ENCODE measurements around the gene NBAS.
A peak's percentile ranks its signal among the peaks of the same experiment; 100 is the strongest.

Gene NBAS

DNA sequence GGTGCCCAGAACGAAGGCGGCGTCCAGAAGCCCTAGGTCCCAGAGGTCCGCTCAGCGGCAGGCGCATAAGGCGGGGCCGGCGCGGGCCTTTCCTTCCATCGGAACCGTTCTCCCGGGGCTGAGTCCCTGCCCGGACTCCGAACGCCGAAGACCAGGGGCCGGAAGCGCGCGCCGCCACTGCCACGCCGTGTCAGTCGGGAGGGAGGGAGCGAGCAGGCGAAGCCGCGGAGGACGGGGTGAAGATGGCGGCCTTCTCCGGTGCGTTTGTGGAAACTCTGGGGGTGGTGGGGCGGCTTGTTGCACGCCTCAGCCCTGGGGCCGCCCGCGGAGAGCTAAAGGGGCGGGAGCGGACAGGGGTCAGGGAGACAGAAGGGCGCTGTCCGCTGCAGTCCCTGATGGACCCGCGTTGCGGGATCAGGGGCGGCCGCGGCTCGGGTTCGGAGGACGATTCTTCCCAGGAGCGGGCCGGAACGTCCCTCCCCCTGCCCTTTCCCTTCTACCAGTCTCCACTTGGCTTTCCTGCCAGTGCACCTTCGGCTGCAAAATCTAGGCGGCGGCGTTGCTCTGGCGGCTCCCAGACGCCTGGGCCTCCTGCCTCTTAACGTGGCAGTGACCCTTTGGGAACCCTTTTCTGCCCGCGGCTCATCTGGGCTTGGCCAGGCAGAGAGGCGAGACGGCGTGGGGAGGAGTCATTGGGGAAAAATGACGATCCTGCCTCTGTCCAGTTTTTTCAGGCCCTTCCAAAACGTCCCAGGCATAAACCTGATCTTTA, 30.7 kb upstream of the NBAS start, which contains the start of gene DDX1:
Gene DDX1, plus strand, starts transcription at position 177 of the 772 bp plus-strand sequence. Its CDS starts 66 bp downstream, at position 243.
- peak; percentile 81 to 83 (median 81) for DNase-seq (ENCODE audit: low read depth in 2 of 3, low spot score in 1 of 3)

GRCh38 chr2:15591373-15591691, 30.2 kb upstream of the NBAS start:
- no peak for DNase-seq (ENCODE audit: low read depth in 2 of 3, low spot score in 1 of 3)

- peak in 2 of 3 donors; percentile 14 to 32 for DNase-seq (ENCODE audit: low read depth in 2 of 3, low spot score in 1 of 3)
These were observed 27.3 kb upstream of the NBAS start for GRCh38 chr2:15588329-15588919.

GRCh38 chr2:15584767-15585469, 23.8 kb upstream of the NBAS start:
- DNase-seq (ENCODE audit: low read depth in 2 of 3, low spot score in 1 of 3) = no peak

- no peak for DNase-seq (ENCODE audit: low read depth in 2 of 3, low spot score in 1 of 3)
These were observed 23.2 kb upstream of the NBAS start for GRCh38 chr2:15584316-15584715.

- no peak for DNase-seq (ENCODE audit: low read depth in 2 of 3, low spot score in 1 of 3)
These were observed 22.7 kb upstream of the NBAS start for GRCh38 chr2:15583826-15584225.

- DNase-seq (ENCODE audit: low read depth in 2 of 3, low spot score in 1 of 3) = no peak
These were observed 21.7 kb upstream of the NBAS start for GRCh38 chr2:15582710-15583357.

- no peak for DNase-seq (ENCODE audit: low read depth in 2 of 3, low spot score in 1 of 3)
These were observed 19.3 kb upstream of the NBAS start for GRCh38 chr2:15580451-15580850.

- no peak for DNase-seq (ENCODE audit: low read depth in 2 of 3, low spot score in 1 of 3)
These were observed 18.5 kb upstream of the NBAS start for GRCh38 chr2:15579641-15580040.

DNA sequence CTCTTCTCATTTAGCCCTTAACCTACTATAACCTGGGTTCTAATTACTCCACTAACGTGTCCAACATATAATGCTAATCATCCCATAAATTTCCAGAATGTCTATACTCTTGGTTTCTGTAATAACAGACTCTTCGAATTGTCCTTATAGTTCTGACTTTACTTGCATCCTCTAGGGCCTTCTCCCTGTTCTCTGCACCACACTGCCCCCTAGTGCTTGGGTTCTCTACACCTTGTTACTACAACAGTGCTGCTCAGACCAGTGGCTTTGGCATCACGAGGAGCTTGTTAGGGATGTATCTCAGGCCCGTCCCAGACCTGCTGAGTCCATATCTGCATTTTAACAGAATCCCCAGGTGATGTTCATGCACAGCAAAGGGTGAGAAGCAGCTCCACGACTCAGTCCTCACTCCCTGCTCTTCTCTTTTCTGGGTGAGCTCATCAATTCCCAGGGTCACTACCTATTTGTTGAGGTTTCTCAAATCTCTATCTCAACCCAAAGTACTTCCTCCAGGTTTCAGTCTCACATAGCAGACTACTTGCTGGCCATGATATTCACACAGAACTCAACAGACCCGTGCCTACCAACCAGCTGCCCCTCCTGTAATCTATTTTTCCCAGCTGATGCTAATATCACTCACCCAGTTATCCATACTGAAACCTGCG, 16.1 kb upstream of the NBAS start:
- peak; percentile 77 to 98 (median 86) for DNase-seq (ENCODE audit: low read depth in 2 of 3, low spot score in 1 of 3)

DNA sequence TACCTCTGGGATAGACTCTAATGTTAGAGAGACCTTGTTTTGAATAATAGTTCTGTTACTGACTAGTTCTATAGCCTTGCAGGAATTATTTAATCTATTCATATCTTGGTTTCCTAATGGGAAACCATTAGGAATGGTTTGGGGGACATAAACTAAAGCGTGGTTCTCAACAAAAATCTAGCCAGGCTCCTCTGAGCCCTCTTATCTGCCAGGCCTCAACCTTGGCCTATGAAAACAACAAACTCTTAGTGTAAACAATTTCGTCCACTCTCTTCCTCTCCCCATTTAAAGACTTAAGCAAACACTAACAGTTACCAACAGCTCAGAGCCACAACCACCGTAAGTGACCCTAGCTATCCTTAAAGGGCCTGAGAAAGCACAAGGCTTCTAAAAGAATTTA, 10.6 kb upstream of the NBAS start:
- no peak for DNase-seq (ENCODE audit: low read depth in 2 of 3, low spot score in 1 of 3)

DNA sequence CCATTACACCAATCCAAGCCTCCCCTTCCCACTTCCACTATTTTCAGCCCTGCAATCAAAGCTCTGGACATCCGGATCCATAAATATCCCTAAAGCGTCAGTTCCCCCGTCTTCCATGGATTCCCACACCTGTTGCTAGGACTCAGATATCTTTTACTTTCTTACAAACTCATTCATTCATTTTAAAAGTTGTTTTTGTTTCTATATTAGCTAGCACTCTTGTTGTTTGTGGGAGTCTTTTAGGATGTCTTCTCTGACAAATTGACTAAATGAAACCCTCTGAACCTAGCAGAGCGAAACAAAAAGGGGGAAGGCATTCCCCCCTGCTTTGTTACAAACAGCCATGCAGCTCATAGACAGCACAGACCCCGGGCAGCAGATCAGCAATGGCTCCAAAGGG, 9.0 kb upstream of the NBAS start:
- no peak for DNase-seq (ENCODE audit: low read depth in 2 of 3, low spot score in 1 of 3)

GRCh38 chr2:15568874-15569273, 7.7 kb upstream of the NBAS start:
- no peak for DNase-seq (ENCODE audit: low read depth in 2 of 3, low spot score in 1 of 3)

DNA sequence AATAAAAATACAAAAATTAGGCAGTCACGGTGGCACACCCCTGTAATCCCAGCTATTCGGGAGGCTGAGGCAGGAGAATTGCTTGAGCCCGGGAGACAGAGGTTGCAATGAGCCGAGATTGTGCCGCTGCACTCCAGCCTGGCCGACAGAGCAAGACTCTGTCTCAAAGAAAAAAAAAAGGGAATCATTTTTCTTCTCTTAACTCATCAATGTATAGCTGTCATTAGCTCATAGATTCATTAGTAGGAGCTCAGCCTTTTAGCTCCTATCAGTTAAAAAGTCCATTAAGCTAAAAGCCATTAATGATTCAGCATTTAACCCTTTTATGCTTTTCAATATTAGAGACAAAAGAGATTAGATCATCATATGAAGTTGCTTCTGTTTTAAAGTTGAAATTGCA, 5.8 kb upstream of the NBAS start:
- DNase-seq (ENCODE audit: low read depth in 2 of 3, low spot score in 1 of 3) = no peak

DNA sequence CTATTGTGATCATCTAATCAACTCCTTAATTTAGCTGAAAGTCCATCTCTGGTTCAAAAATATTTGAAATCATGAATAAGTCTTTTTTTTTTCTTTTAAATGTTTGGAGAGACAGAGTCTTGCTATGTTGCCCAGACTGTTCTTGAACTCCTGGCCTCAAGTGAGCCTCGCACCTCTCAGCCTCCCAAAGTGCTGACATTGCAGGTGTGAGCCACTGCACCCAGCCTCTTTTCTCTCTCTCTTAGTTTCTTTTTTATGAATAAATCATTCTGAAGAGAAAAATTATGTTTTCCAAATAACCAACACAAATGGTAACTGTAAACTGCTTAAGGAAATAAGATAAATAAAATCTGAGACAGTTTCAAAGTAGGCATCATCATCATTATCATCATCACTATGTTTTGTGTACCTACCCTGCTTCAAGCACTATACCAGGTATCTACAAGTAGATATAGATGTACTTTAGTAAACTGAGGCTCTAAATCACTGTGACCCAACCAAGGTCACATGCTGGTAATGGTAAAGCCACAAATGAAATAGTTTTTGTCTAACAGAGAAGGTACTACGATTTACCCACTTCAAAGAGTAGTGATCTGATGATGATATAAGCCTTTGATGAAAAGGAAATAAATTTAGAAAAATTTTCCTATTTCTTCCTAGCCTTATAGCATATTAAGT, 5.0 kb upstream of the NBAS start:
- DNase-seq (ENCODE audit: low read depth in 2 of 3, low spot score in 1 of 3) = no peak

DNA sequence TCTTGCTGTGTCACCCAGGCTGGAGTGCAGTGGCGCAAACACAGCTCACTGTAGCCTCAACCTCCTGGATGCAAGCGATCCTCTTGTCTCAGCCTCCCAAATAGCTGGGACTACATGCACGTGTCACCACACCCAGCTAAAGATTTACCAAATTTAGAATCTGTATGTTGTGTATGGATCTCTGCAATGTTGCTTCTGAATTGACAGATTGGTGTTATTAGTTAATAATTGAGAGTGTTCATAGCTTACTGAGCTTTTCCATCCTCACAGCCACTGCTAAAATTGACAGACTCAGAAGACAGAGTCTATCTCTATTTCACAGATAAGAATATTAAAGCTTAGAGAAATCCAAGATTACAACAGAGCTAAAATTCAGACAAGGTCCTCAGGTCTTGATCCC, 4.3 kb upstream of the NBAS start:
- DNase-seq (ENCODE audit: low read depth in 2 of 3, low spot score in 1 of 3) = no peak

GRCh38 chr2:15563227-15564100, 2.3 kb upstream of the NBAS start:
- no peak for DNase-seq (ENCODE audit: low read depth in 2 of 3, low spot score in 1 of 3)

DNA sequence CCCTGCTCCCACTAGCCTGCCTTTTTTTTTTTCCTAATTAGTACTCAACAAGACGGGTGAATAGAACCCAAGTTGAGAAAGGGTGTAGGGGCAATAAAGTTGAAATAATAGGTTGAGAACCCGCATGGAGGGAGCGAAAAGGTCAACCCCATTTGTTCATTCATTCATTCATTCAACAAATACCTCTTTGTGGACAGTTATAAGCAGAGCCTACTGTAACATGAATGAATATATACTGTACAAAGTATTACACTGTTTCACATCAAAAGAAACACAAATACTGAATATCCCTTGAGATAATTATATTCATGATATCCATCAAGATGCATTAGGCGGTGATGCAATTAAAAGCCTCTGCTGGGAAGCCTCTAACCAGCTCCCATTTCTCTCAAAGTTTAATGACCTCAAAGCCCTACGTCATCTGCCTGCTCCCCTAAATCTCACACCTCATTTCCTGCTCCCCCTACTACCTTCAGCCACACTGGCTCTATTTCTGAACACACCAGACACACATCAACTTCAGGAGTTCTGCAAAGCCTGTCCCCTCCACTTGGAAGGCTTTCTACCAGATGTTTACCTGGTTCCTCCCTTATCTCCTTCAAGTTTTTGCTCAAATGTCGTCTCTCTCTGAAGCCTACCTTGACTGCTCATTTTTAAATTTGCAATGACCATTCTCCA, 1.4 kb upstream of the NBAS start:
- no peak for DNase-seq (ENCODE audit: low read depth in 2 of 3, low spot score in 1 of 3)
